OCI-LY7 (cell line): Measurements from ENCODE around the gene CLDN9.

Source experiments
- EZH2phosphoT487 ChIP-seq: fragments of 200-600 bp; sonication (generic); IDR thresholded peaks from 2 replicates; pipeline ENCODE4 v1.6.1; 2018; ENCODE audit warnings: low read depth, borderline replicate concordance, mild to moderate bottlenecking, mixed run types, antibody characterized with exemption, low read length, moderate library complexity, mixed read lengths
- TF ChIP-seq, protein P1 (sequence below): fragments of 200-600 bp; sonication (generic); conservative IDR thresholded peaks from 2 replicates; pipeline ENCODE4 v1.5.1; 2014; ENCODE audit warnings: mild to moderate bottlenecking, antibody characterized with exemption, low read length, moderate library complexity, mixed read lengths

DNA sequence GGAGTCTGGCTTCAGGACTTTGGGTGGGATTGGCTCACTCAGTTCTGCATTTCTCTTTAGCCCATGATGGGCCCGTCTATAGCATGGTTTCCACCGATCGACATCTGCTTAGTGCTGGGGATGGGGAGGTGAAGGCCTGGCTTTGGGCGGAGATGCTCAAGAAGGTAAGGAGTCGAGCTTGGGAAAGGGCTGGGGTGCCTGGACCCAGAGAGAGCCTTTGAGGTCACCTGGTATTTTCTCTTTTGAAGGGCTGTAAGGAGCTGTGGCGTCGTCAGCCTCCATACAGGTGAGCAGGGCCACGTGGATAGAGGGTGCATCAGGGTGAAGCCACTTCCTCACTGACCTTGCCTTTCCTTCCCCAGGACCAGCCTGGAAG lies 13.3 kb downstream of the CLDN9 start:
- TF ChIP-seq, protein P1, sequence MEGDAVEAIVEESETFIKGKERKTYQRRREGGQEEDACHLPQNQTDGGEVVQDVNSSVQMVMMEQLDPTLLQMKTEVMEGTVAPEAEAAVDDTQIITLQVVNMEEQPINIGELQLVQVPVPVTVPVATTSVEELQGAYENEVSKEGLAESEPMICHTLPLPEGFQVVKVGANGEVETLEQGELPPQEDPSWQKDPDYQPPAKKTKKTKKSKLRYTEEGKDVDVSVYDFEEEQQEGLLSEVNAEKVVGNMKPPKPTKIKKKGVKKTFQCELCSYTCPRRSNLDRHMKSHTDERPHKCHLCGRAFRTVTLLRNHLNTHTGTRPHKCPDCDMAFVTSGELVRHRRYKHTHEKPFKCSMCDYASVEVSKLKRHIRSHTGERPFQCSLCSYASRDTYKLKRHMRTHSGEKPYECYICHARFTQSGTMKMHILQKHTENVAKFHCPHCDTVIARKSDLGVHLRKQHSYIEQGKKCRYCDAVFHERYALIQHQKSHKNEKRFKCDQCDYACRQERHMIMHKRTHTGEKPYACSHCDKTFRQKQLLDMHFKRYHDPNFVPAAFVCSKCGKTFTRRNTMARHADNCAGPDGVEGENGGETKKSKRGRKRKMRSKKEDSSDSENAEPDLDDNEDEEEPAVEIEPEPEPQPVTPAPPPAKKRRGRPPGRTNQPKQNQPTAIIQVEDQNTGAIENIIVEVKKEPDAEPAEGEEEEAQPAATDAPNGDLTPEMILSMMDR = no peak
- no peak for TF ChIP-seq EZH2phosphoT487
